HG02678 (cell line): Measurements from ENCODE around the gene TXN2.
"Not testable (repeated sequence)": the region's sequence is repeated elsewhere in the genome, so short reads cannot be mapped to it uniquely, and the experiment has no call there.

Source experiments
- ATAC-seq: cut with Tn5 transposase; IDR thresholded peaks from one replicate; pipeline ENCODE4 v1.9.1; 2021; ENCODE audit warnings: mild to moderate bottlenecking, moderate library complexity; ENCODE audit not compliant: unreplicated experiment

Gene TXN2

GRCh38 chr22:36432592-36433317 lies 48.7 kb downstream of the TXN2 start:
- no peak for ATAC-seq

- ATAC-seq, result no peak
These were observed 49.5 kb downstream of the TXN2 start for GRCh38 chr22:36431977-36432376.

- ATAC-seq, result no peak
These were observed 50.6 kb downstream of the TXN2 start for GRCh38 chr22:36430863-36431262.

GRCh38 chr22:36427952-36428351 lies 53.5 kb downstream of the TXN2 start:
- not testable (repeated sequence) for ATAC-seq

GRCh38 chr22:36425977-36426523 lies 55.4 kb downstream of the TXN2 start:
- no peak for ATAC-seq

GRCh38 chr22:36424901-36425579 lies 56.4 kb downstream of the TXN2 start:
- no peak for ATAC-seq

GRCh38 chr22:36424466-36424865 lies 57.0 kb downstream of the TXN2 start:
- not testable (repeated sequence) for ATAC-seq

- no peak for ATAC-seq
These were observed 57.7 kb downstream of the TXN2 start for GRCh38 chr22:36423461-36424404.

GRCh38 chr22:36422287-36423014 lies 59.0 kb downstream of the TXN2 start:
- ATAC-seq, result no peak

- ATAC-seq, result no peak
These were observed 61.2 kb downstream of the TXN2 start for GRCh38 chr22:36419912-36420882.

GRCh38 chr22:36419177-36419911 lies 62.1 kb downstream of the TXN2 start:
- no peak for ATAC-seq

- no peak for ATAC-seq
These were observed 64.2 kb downstream of the TXN2 start for GRCh38 chr22:36417281-36417686.
